HUES48 (cell line): ENCODE results near the gene ORAI1.
"Not testable (repeated sequence)": the region's sequence is repeated elsewhere in the genome, so short reads cannot be mapped to it uniquely, and the experiment has no call there.

Experiments used
- H3K27ac ChIP-seq: one replicate; pipeline ENCODE4 v1.7.0; 2013; ENCODE audit warnings: low read depth, low read length, inconsistent platforms
- H3K27me3 ChIP-seq: 2 replicates; pipeline ENCODE4 v1.6.1; 2013; ENCODE audit warnings: mild to moderate bottlenecking, low read length; ENCODE audit not compliant: control insufficient read depth, insufficient read depth
- H3K36me3 ChIP-seq: 2 replicates; pipeline ENCODE4 v1.6.1; 2013; ENCODE audit warnings: low read length; ENCODE audit not compliant: control insufficient read depth, insufficient read depth
- H3K4me1 ChIP-seq: 2 replicates; pipeline ENCODE4 v1.6.1; 2013; ENCODE audit warnings: mild to moderate bottlenecking, low read length; ENCODE audit not compliant: control insufficient read depth, insufficient read depth
- H3K4me3 ChIP-seq: 2 replicates; pipeline ENCODE4 v1.5.1; 2013; ENCODE audit warnings: mild to moderate bottlenecking, low read depth, low read length
- H3K9ac ChIP-seq: 2 replicates; pipeline ENCODE4 v1.6.1; 2013; ENCODE audit warnings: mild to moderate bottlenecking, low read depth, low read length, moderate library complexity
- H3K9me3 ChIP-seq: 2 replicates; pipeline ENCODE4 v1.6.1; 2013; ENCODE audit warnings: low read length; ENCODE audit not compliant: control insufficient read depth, insufficient read depth

ORAI1 gene

GRCh38 chr12:121582583-121583333, 43.6 kb upstream of the ORAI1 start:
- H3K36me3 ChIP-seq, result peaks cover 6% of the 10 kb centered on the region; the same call in 1 of the 2 replicates
- peak overlapping the region; percentile 96 for H3K27ac ChIP-seq
- no peaks in the 10 kb centered on the region for H3K9me3 ChIP-seq
- peaks cover 28% of the 10 kb centered on the region for H3K4me1 ChIP-seq
- H3K4me3 ChIP-seq, result peak overlapping the region; percentile 89
- no peaks in the 10 kb centered on the region for H3K27me3 ChIP-seq
- H3K9ac ChIP-seq, result peak overlapping the region; percentile 85

DNA sequence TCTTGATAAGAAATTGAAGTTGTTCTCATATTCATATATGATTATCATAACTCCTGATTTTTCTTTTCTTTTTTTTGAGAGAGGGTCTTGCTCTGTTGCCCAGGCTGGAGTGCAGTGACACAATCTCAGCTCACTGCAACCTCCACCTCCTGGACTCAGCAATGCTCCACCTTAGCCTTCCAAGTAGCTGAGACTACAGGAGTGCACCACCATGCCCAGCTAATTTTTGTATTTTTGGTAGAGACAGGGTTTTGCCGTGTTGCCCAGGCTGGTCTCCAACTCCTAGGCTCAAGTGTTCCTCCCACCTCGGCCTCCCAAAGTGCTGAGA, 43.0 kb upstream of the ORAI1 start:
- peak overlapping the region; percentile 12; the same call in 1 of the 2 replicates for H3K9ac ChIP-seq
- not testable (repeated sequence) for H3K36me3 ChIP-seq, H3K9me3 ChIP-seq, H3K27me3 ChIP-seq
- H3K4me3 ChIP-seq, result peak overlapping the region; percentile 89
- peak overlapping the region; percentile 96 for H3K27ac ChIP-seq
- peaks cover 25% of the 10 kb centered on the region for H3K4me1 ChIP-seq

DNA sequence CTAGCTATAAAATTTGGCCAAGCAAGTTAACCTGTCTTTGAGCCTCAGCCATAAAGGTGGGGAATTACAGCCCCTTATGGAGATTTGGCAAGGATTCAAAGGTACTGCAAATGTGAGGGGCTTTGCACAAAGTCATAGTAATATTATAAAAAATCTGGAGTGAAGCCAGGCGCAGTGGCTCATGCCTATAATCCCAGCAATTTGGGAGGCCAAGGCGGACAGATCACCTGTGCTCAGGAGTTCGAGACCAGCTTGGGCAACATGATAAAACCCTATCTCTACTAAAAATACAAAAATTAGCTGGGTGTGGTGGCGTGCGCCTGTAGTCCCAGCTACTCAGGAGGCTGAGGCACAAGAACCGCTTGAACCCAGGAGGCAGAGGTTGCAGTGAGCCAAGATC, 41.4 kb upstream of the ORAI1 start:
- not testable (repeated sequence) for H3K36me3 ChIP-seq, H3K9ac ChIP-seq, H3K4me3 ChIP-seq, H3K27ac ChIP-seq, H3K9me3 ChIP-seq, H3K27me3 ChIP-seq
- H3K4me1 ChIP-seq, result peaks cover 25% of the 10 kb centered on the region

GRCh38 chr12:121590476-121591143, 35.7 kb upstream of the ORAI1 start:
- Histone ChIP-seq H3K4me1 (peaks cover 12% of the 10 kb centered on the region), H3K4me3 (peak overlapping the region; percentile 8; the same call in 1 of the 2 replicates), H3K27ac (peak overlapping the region; percentile 99), H3K9me3 (no peaks in the 10 kb centered on the region), H3K9ac (peak overlapping the region; percentile 53), H3K27me3 (no peaks in the 10 kb centered on the region), H3K36me3 (peaks cover 5% of the 10 kb centered on the region; the same call in 1 of the 2 replicates)

DNA sequence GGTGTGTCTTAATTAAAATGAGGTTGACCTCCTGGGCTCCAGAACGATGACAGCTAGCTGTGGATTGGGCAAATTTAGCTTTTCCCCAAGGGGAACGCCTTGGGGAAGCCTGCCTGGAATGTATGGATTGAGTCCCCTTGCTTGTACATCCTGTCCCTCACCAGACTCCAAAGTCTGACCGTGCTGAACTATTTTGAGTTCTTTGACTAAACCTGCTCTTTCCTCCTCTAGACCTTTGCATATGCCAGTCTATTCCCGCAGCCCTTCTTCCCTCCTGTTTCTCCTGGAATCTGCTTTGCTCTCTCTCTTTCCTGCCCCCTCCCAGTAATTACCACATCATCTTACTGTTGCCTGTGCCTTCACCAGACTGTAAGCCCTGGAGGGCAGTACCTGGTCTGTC, 34.0 kb upstream of the ORAI1 start:
- Histone ChIP-seq H3K9ac (no peak overlapping the region), H3K4me1 (peaks cover 10% of the 10 kb centered on the region), H3K27ac (no peak overlapping the region), H3K27me3 (no peaks in the 10 kb centered on the region), H3K4me3 (no peak overlapping the region), H3K9me3 (no peaks in the 10 kb centered on the region), H3K36me3 (peaks cover 15% of the 10 kb centered on the region)

DNA sequence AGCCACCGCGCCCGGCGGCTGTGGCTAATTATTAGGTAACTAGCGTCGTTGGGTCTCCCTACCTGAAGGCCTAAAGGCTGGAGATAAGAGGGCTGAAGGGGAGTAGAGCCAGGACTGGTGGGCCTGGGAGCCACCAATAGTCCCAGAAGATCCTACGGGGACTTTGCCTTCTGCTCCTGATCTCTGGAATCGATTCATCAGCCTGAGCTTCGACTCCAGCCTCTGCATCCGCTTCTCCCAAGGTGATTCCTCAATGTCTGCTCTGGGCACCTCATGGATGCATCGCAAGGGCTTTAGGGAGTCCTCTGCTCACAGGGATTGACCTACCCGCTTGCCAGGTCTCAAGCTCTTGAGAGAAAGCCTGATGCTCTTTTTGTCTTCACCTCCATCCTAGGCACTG, 30.8 kb upstream of the ORAI1 start:
- no peak overlapping the region for H3K9ac ChIP-seq
- H3K36me3 ChIP-seq, result peaks cover 25% of the 10 kb centered on the region
- H3K9me3 ChIP-seq, result no peaks in the 10 kb centered on the region
- no peak overlapping the region for H3K27ac ChIP-seq
- no peak overlapping the region for H3K4me3 ChIP-seq
- peaks cover 6% of the 10 kb centered on the region for H3K4me1 ChIP-seq
- H3K27me3 ChIP-seq, result no peaks in the 10 kb centered on the region

DNA sequence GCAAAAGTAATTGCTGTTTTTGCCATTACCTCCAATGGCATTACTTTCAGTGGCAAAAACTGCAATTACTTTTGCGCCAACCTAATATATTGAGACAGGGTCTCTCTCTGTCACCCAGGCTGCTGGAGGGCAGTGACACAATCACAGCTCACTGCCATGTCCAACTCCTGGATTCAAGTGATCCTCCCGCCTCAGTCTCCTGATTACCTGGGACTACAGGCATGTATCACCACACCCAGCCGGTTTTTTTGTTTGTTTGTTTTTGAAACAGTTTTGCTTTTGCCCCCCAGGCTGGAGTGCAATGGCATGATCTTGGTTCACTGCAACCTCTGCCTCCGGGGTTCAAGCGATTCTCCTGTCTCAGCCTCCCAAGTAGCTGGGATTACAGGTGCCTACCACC, 29.8 kb upstream of the ORAI1 start:
- H3K4me1 ChIP-seq, result no peaks in the 10 kb centered on the region
- H3K4me3 ChIP-seq, result no peak overlapping the region
- H3K27me3 ChIP-seq, result no peaks in the 10 kb centered on the region
- H3K27ac ChIP-seq, result no peak overlapping the region
- peaks cover 25% of the 10 kb centered on the region for H3K36me3 ChIP-seq
- H3K9ac ChIP-seq, result no peak overlapping the region
- no peaks in the 10 kb centered on the region for H3K9me3 ChIP-seq

- Histone ChIP-seq H3K27ac (no peak overlapping the region), H3K4me3 (no peak overlapping the region), H3K27me3 (no peaks in the 10 kb centered on the region), H3K4me1 (no peaks in the 10 kb centered on the region), H3K9me3 (no peaks in the 10 kb centered on the region), H3K36me3 (peaks cover 19% of the 10 kb centered on the region), H3K9ac (no peak overlapping the region)
Observed at GRCh38 chr12:121600702-121601336, 25.5 kb upstream of the ORAI1 start.

DNA sequence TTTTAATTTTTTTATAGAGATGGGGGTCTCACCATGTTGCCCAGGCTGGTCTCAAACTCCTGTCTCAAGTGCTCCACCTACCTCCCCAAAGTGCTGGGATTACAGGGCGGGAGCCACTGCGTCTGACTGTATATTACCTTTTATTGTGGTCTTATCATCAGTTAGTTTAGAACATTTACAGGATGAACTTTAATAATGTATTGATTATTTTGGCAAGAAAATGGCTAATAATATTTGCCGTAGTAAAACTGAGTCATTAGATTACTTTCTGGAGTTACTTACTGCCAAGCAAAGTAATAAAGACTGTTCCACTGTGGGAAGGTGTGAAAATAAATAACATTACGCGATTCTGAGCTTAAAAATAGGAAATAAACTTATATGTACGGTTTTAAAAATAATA, 23.6 kb upstream of the ORAI1 start:
- Histone ChIP-seq H3K9me3 (no peaks in the 10 kb centered on the region), H3K27ac (no peak overlapping the region), H3K9ac (no peak overlapping the region), H3K4me3 (no peak overlapping the region), H3K36me3 (peaks cover 10% of the 10 kb centered on the region; the same call in 1 of the 2 replicates), H3K4me1 (no peaks in the 10 kb centered on the region), H3K27me3 (no peaks in the 10 kb centered on the region)

- Histone ChIP-seq H3K27me3 (no peaks in the 10 kb centered on the region), H3K4me1 (no peaks in the 10 kb centered on the region), H3K9me3 (no peaks in the 10 kb centered on the region), H3K4me3 (no peak overlapping the region), H3K9ac (no peak overlapping the region), H3K36me3 (peaks cover 4% of the 10 kb centered on the region; the same call in 1 of the 2 replicates), H3K27ac (no peak overlapping the region)
Observed at GRCh38 chr12:121603581-121603980, 22.7 kb upstream of the ORAI1 start.

- H3K4me3 ChIP-seq, result no peak overlapping the region
- no peaks in the 10 kb centered on the region; the same call in 1 of the 2 replicates for H3K4me1 ChIP-seq
- H3K9ac ChIP-seq, result no peak overlapping the region
- H3K9me3 ChIP-seq, result no peaks in the 10 kb centered on the region
- H3K27ac ChIP-seq, result no peak overlapping the region
- no peaks in the 10 kb centered on the region for H3K27me3 ChIP-seq
- H3K36me3 ChIP-seq, result no peaks in the 10 kb centered on the region
Observed at GRCh38 chr12:121608301-121608700, 18.0 kb upstream of the ORAI1 start.
